Epithelial cell of esophagus (primary cell): ENCODE results near the gene HIPK2.

Experiments
- DNase-seq: peaks from one replicate; pipeline ENCODE4 v3.0.0; 2010; ENCODE audit warnings: low read depth
- H3K4me3 ChIP-seq: 2 replicates; pipeline ENCODE4 v1.5.1; 2011; ENCODE audit warnings: mild to moderate bottlenecking, low read length, control low read depth
- CTCF ChIP-seq: IDR thresholded peaks from 2 replicates; pipeline ENCODE4 v1.5.1; 2011; ENCODE audit warnings: low read depth, mild to moderate bottlenecking, low read length, control low read depth, inconsistent platforms; ENCODE audit not compliant: insufficient read depth; ENCODE audit errors: missing control alignments

HIPK2 gene

GRCh38 chr7:139587535-139587934 lies 190.3 kb downstream of the HIPK2 start:
- no peak overlapping the region for H3K4me3 ChIP-seq
- no peak for DNase-seq
- no peak for TF ChIP-seq CTCF

- TF ChIP-seq CTCF: no peak
- DNase-seq: no peak
Measured at GRCh38 chr7:139586286-139586685, 191.5 kb downstream of the HIPK2 start.

GRCh38 chr7:139585042-139585441 lies 192.8 kb downstream of the HIPK2 start:
- H3K4me3 ChIP-seq: no peak overlapping the region
- no peak for TF ChIP-seq CTCF

More at GRCh38 chr7:139586286-139586685, 191.5 kb downstream of the HIPK2 start:
- no peak overlapping the region for H3K4me3 ChIP-seq

GRCh38 chr7:139583826-139584553 lies 193.8 kb downstream of the HIPK2 start:
- no peak overlapping the region for H3K4me3 ChIP-seq
- DNase-seq: no peak
- no peak for TF ChIP-seq CTCF

More at GRCh38 chr7:139585042-139585441, 192.8 kb downstream of the HIPK2 start:
- DNase-seq: no peak

- H3K4me3 ChIP-seq: no peak overlapping the region
- no peak for DNase-seq
- TF ChIP-seq CTCF: no peak
Measured at GRCh38 chr7:139582671-139583155, 195.1 kb downstream of the HIPK2 start.

GRCh38 chr7:139582130-139582650 lies 195.6 kb downstream of the HIPK2 start:
- H3K4me3 ChIP-seq: no peak overlapping the region
- TF ChIP-seq CTCF: no peak
- no peak for DNase-seq
